ENCODE results near the gene FOXK1.

Gene FOXK1

DNA sequence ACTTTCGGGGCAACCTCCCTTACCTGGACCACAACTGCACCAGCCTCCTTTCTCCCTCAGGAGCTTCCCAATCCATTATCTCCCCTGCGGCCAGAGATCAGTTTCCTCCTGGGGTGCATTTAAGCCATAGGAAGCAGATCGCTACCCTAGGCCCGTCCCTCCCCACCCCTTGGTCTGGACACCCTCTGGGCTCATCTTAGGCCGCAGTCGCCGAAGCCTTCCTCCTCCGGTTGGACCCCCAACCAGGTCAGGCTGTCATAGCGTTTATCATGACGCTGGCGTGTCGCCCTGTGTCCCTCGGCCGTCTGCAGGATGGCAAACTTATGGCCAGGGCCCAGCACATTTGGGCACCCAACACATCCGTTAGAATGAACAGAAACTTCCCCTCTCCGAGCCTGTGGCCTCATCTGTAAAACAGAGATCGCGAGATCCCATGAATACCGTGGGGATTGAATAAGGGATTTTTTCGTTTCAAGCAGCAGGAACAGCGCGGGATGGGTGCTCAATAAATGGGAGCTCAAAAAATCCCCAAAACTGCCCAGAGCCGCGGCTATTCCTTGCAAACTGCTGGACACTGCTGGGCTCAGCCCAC is 92.7 kb downstream of the FOXK1 start:
- FAIRE-seq (no peak), DNase-seq (ENCODE audit: insufficient read length, low spot score) (no peak)
- 0 out of 2 replicates have a peak, but pooled peaks have one; percentile 18 for TF ChIP-seq POLR2A (IDR thresholded peaks at IDR 0.05; ENCODE audit: low read depth, low read length)

DNA sequence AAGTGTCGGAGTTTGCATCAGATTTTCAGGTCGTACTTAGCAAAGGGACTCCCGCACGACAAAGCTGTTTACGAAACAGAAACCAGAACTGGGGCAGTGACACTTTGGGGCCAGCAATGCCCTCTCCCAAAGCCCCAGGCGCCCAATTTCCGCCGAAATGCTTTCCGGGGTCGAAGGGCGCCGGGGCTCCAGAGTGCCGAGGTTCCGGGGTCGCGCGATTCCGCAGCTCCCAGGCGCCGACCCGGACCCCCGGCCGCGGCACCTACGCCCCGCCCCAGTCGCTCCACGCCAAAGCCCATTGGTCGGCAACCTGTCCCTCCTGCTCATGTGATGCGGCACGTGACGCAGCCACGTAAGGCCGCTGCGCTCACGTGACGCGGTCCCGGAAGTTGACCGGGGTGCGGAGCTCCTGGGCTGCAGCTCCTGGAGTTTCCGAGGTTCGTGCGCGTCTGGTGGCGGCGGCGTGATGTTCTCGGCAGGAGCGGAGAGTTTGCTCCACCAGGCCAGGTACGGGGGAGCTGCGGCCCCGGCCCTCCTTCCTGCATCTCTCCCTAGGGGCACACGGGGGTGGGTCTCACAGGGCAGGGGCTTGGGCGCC is 93.3 kb downstream of the FOXK1 start, which contains the start of gene AP5Z1:
TSS of gene AP5Z1 (plus strand) at position 374 of the 598 bp plus-strand sequence. CDS start at position 467, 93 bp downstream.
- peak; percentile 89 for TF ChIP-seq POLR2A (IDR thresholded peaks at IDR 0.05; ENCODE audit: low read depth, low read length)
- FAIRE-seq, result peak; percentile 52
- peak; percentile 100 for DNase-seq (ENCODE audit: insufficient read length, low spot score)

DNA sequence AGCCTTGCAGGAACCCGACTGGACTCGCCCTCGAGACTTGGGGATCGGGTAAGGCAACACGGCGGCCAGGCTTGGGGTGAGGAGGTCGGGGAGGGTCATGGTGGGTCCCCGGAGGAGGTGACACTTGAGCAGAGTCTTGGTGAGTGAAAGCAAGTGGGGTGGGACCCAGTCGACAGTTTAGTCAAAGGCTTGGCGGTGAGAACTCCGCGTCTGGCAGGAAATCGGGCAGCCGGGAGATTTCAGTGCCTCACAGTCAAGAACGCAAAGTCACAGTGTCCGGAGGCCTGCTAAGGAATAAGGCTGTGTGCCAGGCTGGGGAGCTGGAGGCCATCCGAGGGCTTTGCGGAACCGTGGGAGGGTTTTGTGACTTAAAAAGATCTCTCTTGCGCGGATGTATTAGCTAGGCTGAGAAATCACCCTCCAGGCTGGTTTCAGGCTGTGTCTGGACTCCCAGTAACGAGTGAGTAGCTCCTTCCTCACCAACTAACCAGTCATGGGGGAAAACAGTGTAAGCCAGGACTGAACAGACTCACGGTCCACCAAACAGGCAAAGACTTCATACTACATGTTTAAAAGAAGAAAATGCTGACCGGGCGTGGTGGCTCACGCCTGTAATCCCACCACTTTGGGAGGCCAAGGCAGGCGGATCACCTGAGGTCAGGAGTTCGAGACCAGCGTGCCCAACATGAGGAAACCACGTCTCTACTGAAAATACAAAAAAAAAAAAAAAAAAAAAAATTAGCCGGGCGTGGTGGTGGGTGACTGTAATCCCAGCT is 93.9 kb downstream of the FOXK1 start:
- TF ChIP-seq POLR2A (IDR thresholded peaks at IDR 0.05; ENCODE audit: low read depth, low read length), result no peak
- DNase-seq (ENCODE audit: insufficient read length, low spot score), result peak; percentile 59
- FAIRE-seq, result no peak

DNA sequence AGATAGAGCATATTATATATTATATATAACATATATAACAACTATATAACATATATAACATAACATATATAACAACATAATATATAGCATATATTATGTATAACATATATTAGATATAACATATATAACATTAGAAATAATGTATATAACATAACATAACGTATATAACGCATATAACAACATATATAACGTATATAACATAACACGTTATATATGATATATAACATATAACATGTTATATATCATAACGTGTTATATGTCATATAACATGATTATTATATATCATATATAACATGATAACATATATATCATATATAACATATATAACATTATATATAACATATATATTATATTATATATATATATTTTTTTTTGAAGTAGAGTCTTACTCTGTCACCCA is 97.0 kb downstream of the FOXK1 start:
- FAIRE-seq, result no peak

DNA sequence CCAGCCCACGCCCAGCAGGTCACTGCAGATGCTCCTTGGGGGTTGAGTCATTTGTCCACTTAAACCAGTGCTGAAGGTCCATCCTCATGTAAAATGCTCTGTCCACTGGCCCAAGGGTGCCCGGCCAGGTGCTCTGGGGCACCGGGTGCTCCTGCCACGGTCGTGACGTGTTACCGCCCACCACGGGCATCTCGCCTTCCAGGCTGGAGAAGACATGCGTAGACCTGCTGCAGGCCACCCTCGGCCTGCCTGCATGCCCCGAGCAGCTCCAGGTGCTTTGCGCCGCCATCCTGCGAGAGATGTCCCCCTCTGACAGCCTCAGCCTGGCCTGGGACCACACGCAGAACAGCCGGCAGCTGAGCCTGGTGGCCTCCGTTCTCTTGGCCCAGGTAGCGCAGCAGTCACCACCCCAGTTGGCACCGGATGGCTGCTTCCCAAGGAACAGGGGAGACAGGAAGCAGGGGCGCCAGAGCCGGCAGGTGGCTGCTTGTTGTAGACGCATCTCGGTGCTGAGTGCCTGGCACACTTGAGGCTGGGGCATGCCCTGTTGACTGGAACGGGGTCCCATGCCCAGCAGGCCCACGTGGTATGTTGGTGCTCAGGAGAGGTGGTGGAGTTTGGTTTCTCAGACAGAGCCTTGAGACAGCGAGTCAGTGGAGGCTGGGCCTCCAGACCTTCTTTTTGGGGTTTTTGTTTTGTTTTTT is 99.4 kb downstream of the FOXK1 start:
- FAIRE-seq, result no peak

More for the DNA sequence above, 97.0 kb downstream of the FOXK1 start:
- no peak for TF ChIP-seq POLR2A (IDR thresholded peaks at IDR 0.05; ENCODE audit: low read depth, low read length)
- no peak for DNase-seq (ENCODE audit: insufficient read length, low spot score)

DNA sequence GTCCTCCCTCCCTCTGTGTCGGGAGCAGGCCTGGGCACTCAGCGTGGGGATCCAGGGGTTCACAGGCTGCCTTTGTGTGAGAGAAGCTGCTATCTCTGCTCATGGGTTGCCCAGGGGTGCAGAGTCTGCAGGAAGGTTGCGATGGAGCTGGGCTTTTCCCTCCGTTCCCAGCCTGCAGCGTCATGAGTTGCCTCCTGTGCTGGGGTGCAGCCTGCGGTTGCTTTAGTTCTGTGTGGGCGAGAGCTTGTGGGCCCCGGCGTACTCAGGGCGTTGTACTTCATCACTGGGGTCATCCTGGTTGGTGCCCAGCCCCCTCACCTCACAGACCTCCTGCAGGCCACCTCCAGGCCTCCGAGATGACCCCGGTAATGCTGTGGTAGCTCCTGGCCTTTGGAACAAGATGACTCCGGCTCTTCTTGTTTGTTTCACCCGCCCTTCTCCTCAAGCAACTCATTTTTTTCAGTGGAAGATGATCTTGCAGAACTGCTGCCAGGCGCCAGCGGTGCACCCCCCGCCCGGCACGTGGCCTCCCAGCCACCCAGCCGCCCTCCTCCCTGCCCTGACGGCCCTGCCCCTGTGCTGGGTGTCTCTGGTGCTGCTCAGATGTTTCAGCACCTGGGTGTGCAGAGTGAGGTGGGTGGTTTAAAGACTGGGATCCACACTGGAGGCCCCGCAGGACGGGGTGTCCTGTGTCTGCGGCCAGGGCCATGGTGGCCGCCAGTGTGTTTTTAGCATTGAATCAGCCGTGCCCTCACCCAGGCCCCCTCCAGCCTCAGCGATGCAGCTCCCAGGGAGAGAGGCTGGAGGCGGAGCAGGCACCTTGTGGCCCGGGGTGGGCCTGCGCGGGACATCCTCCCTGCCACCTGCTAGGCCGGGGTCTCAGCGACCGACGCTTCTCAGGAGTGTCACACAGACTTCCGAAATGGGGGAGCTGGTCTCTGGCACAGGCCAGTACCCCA is 100.5 kb downstream of the FOXK1 start:
- TF ChIP-seq POLR2A (IDR thresholded peaks at IDR 0.05; ENCODE audit: low read depth, low read length), result no peak
- DNase-seq (ENCODE audit: insufficient read length, low spot score) (no peak), FAIRE-seq (no peak)

More for the DNA sequence above, 99.4 kb downstream of the FOXK1 start:
- no peak for DNase-seq (ENCODE audit: insufficient read length, low spot score)
- TF ChIP-seq POLR2A (IDR thresholded peaks at IDR 0.05; ENCODE audit: low read depth, low read length), result no peak

DNA sequence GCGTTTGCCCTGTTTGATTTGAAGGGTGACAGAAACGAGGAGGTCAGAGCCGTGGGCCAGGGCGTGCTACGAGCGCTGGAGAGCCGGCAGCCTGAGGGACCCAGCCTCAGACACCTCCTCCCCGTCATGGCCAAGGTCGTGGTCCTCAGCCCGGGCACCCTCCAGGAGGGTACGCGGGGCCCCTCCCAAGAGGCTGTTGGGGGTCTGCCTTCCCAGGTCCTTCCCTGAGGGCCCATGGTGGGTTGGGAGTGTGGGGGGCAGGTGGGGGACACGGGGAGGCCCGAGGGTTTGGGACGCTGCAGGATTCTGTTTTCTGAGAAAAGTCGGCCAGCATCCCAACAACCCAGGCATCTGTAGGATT is 101.2 kb downstream of the FOXK1 start:
- TF ChIP-seq POLR2A (IDR thresholded peaks at IDR 0.05; ENCODE audit: low read depth, low read length), result no peak
- FAIRE-seq, result no peak
- DNase-seq (ENCODE audit: insufficient read length, low spot score), result no peak

DNA sequence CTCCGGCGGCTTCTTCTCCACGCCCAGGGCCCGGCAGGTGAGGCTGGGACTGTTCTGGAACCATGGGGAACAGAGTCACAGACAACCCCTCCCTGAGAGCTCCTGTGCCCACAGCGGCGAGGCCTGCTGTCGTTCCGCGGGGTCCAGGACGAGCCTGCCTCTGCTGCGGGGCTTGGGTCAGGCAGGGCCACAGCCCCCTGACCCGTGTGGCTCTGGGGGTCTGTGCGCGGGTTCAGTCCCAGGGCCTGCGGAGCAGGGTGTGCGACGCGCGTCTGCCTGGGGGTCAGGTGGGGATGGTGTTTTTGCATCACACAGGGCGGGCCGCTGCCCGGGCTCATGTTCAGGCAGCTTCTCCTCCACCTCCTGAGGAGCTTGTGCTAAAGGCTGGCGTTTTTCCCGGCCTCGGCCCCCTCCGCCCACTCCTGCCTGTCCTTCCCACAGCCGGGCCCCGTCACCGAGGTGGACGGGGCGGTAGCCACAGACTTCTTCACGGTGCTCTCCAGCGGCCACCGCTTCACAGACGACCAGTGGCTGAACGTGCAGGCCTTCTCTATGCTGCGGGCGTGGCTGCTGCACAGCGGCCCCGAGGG is 101.8 kb downstream of the FOXK1 start:
- FAIRE-seq (no peak), DNase-seq (ENCODE audit: insufficient read length, low spot score) (no peak)
- TF ChIP-seq POLR2A (IDR thresholded peaks at IDR 0.05; ENCODE audit: low read depth, low read length), result no peak

DNA sequence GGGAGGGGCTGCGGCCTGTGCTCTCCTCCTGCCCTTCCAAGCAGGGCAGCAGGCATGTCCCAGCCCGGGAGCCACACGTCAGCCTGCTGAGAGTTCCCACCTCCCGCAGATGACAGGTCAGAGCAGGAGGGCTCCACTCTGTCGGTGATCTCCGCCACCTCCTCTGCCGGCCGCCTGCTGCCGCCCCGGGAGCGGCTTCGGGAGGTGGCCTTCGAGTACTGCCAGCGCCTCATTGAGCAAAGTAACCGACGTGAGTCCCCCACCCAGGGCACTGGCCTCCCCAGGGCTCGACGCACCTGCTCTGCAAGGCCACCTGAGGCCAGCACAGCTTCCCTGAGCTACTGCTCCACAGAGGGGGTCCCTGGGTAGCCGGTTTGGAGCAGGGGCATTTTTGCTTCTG is 102.7 kb downstream of the FOXK1 start:
- FAIRE-seq (no peak), DNase-seq (ENCODE audit: insufficient read length, low spot score) (no peak)
- no peak for TF ChIP-seq POLR2A (IDR thresholded peaks at IDR 0.05; ENCODE audit: low read depth, low read length)

DNA sequence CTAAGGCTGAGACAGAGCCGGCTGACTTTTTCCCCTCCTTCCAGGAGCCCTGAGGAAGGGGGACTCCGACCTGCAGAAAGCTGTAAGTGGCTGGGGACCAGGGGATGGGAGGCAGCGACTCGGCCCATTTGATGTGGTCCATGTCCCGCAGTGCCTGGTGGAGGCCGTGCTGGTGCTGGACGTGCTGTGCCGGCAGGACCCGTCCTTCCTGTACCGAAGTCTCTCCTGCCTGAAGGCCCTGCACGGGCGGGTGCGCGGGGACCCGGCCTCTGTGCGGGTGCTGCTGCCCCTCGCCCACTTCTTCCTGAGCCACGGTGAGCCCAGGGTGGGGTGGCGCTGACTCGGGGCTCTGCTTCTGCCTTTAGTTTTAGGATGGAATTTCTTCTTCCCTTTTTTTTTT is 103.3 kb downstream of the FOXK1 start:
- FAIRE-seq, result no peak
- DNase-seq (ENCODE audit: insufficient read length, low spot score), result no peak
- TF ChIP-seq POLR2A (IDR thresholded peaks at IDR 0.05; ENCODE audit: low read depth, low read length), result no peak

DNA sequence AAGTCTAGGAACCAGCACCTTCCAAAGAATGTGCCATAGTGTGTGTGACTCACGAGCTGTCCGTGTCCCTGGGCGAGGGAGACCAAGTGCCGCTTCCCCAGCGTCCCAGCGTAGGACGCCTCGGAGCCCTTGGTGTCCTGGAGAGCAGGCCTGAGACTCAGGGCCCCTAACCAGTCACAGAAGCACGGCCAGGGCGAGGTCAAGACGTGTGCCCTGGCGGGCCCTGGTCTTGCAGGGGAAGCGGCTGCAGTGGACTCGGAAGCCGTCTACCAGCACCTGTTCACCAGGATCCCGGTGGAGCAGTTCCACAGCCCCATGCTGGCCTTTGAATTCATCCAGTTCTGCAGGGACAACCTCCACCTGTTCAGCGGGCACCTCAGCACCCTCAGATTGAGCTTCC is 103.9 kb downstream of the FOXK1 start:
- FAIRE-seq, result no peak
- TF ChIP-seq POLR2A (IDR thresholded peaks at IDR 0.05; ENCODE audit: low read depth, low read length), result no peak
- no peak for DNase-seq (ENCODE audit: insufficient read length, low spot score)

DNA sequence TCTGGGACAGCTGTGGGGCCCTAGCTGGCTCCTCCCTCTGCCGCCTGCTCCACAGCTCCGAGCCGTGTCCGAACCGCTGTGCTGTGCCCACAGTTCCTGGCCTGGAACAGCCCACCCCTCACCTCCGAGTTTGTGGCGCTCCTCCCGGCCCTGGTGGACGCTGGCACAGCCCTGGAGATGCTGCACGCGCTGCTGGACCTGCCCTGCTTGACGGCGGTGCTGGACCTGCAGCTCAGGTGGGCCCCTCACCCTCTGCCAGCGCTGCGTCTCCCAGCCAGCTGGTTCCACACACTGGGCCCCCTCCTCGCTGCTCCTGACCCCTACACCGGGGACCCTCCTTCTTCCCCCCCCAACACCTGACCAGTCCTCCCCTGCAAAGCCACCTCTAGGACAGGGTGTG is 105.4 kb downstream of the FOXK1 start:
- no peak for TF ChIP-seq POLR2A (IDR thresholded peaks at IDR 0.05; ENCODE audit: low read depth, low read length)
- no peak for DNase-seq (ENCODE audit: insufficient read length, low spot score)
- FAIRE-seq, result no peak

Data from H54 (cell line).